Epithelial cell of proximal tubule (primary cell): ENCODE results near the gene MSMB. TPM values are rescaled to one million over a fixed set of nuclear protein-coding genes. Genes with fewer than 3 reads are reported as not detected.
"Not testable (repeated sequence)": the region's sequence is repeated elsewhere in the genome, so short reads cannot be mapped to it uniquely, and the experiment has no call there.

Experiments used
- DNase-seq: peaks from one replicate; pipeline ENCODE4 v3.0.0-alpha.2; 2011; ENCODE audit warnings: low read depth
- H3K4me3 ChIP-seq: 2 replicates; pipeline ENCODE4 v1.5.1; 2011; ENCODE audit warnings: low read depth, mild to moderate bottlenecking, low read length
- CTCF ChIP-seq: conservative IDR thresholded peaks from 2 replicates; pipeline ENCODE4 v1.5.1; 2012; ENCODE audit warnings: low read depth, mild to moderate bottlenecking, low read length
- total RNA-seq: library from RNA; depleted of rRNA; stranded (reverse); fragments of >200 nt; gene quantifications from 2 replicates; pipeline ENCODE4 v1.2.3, GENCODE V29; 2015

The MSMB gene
- total RNA-seq, 1 donor from 2014 or later: not detected

- no peak overlapping the region for H3K4me3 ChIP-seq
- peak; percentile 32 for DNase-seq
- no peak for TF ChIP-seq CTCF
These were observed 39.9 kb downstream of the MSMB start for GRCh38 chr10:46006219-46006618.

DNA sequence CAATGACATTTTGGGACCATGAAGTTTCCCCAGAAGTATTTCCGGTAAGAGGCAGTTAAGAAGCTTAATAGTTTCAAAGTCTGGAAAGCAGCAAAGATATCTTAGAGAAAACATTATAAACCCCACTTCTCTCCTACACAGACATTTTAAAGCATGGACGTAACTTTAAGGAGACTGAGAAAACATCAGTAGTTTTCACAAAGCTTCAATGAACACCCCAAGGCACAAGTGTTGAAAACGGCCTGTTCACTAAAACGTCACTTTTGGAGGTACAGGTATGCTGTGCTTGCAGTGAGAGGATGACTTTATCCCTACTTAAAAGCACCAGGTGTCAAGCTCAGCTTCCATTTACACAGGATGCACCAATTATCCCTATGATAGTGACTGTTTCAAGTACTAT is 40.7 kb downstream of the MSMB start:
- H3K4me3 ChIP-seq: no peak overlapping the region
- DNase-seq: no peak
- no peak for TF ChIP-seq CTCF

GRCh38 chr10:46004963-46005362 is 41.1 kb downstream of the MSMB start:
- no peak for TF ChIP-seq CTCF
- no peak overlapping the region for H3K4me3 ChIP-seq
- no peak for DNase-seq

DNA sequence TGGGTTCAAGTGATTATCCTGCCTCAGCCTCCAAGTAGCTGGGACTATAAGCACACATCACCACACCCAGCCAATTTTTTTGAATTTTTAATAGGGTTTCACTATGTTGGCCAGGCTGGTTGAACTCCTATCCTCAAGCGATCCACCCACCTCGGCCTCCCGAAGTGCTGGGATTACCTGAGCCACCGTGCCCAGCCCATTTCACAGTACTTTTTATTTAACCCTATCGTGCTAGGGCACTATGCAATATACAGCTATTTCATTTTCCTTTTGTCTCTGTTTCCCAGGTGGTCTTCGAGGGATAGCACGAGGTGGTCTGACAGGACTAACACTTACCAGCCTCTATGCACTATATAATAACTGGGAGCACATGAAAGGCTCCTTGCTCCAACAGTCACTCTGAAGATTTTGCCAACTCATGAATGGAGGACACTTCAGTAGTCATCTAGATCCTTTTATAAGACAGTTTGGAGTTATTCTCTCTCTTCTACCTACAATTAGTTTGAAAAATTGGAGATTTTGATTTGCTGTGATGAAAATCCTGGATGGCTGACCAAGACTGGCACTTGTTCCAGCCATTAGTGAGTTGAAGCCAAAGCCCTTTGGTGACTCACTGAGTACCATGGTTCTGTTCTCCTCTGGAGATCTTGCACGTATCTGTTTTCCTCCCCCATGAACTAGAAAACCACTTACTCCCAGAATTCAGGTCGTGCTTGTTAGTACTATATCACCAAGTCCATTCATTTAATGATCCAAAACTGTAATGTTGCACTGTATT is 43.0 kb downstream of the MSMB start:
- no peak for TF ChIP-seq CTCF
- H3K4me3 ChIP-seq: no peak overlapping the region
- no peak for DNase-seq

DNA sequence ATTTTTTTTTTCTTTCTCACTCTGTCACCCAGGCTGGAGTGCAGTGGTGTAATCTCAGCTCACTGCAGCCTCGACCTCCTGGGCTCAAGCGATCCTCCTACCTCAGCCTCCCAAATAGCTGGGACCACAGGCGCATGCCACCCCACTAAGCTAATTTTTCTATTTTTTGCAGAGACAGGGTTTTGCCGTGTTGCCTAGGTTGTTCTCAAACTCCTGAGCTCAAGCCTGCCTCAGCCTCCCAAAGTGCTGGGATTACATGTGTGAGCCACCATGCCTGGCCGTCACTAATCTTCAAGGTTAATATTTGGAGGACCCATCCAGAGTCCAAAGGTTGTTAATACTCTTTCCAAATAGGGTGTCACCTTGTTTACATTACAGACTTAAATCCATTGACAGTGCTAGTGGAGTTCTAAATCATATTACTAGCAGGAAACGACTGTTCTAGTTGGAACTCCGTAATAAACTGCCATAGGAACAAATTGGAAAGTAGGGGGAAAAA is 43.8 kb downstream of the MSMB start:
- not testable (repeated sequence) for H3K4me3 ChIP-seq, DNase-seq

DNA sequence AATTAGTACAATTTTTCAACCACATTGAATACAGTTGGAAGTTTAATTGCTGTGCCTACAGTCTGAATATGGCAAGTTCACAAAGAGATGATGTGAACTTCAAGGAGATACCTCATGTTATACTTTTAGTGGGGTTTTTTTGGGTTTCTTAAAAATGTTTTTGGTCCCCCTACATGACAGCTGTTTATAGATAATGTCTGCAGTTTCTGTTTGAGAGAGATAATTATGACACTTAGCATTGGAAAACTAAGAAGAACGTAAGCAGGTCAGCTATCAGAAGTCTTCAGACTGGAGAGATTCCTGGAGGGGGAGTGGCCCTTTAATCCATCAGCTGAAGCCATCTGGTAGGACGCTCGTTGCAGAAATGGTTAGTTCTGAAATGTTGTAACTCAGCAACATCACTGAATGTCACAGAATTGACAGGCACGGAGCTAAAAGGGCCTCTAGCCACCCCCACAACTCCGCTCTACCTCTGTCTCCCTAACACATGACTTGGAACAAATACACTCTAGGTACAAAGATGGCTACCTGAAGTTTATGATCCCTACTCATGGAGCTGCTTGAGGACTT is 44.8 kb downstream of the MSMB start:
- no peak for TF ChIP-seq CTCF
- no peak for DNase-seq
- H3K4me3 ChIP-seq: no peak overlapping the region

- TF ChIP-seq CTCF: no peak
- no peak for DNase-seq
- no peak overlapping the region for H3K4me3 ChIP-seq
These were observed 45.5 kb downstream of the MSMB start for GRCh38 chr10:46000538-46000937.

- H3K4me3 ChIP-seq, DNase-seq: not testable (repeated sequence)
These were observed 46.1 kb downstream of the MSMB start for GRCh38 chr10:45999955-46000354.
